ENCODE data around the gene COL19A1.

Gene COL19A1

DNA sequence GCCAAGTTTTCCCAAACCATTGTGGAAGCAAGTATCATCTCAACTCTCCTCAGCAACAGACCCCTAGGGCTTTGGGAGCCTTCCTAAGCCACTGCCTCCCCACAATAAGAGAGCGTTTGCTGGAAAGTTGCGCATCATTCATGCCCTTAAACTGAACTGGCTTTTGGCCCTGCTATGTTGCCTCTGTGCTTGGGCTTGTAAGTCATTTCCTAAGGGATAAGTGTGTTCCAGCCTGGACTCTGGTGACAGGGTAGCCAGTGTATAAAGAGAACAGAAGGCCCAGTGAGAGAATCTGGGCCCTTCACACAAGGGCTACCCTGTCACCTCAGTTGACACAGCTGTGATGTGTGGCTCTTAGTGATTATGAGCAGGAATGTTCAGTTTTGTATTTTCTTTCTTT is 358.7 kb downstream of the COL19A1 start:
- no peak for DNase-seq (ENCODE audit: low spot score)

DNA sequence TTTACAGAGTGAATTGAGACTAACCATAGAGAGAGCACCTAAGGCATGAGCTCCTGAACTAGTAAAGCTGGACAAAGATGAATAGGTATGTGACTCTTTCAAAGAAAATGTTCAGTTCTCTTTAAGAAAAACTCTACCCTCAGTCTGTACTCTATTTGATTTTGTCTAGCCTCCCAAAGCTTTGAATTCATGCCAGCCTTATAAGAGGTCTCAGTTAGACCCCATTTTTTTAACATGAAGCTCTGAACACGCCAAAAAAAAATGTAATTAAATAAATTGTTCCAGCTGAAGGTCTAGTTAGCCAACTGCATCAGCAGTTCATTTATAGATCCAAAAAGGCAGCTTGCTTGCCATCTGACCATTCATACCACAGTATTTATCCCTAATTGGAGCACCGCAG is 365.0 kb downstream of the COL19A1 start:
- no peak for DNase-seq (ENCODE audit: low spot score)

DNA sequence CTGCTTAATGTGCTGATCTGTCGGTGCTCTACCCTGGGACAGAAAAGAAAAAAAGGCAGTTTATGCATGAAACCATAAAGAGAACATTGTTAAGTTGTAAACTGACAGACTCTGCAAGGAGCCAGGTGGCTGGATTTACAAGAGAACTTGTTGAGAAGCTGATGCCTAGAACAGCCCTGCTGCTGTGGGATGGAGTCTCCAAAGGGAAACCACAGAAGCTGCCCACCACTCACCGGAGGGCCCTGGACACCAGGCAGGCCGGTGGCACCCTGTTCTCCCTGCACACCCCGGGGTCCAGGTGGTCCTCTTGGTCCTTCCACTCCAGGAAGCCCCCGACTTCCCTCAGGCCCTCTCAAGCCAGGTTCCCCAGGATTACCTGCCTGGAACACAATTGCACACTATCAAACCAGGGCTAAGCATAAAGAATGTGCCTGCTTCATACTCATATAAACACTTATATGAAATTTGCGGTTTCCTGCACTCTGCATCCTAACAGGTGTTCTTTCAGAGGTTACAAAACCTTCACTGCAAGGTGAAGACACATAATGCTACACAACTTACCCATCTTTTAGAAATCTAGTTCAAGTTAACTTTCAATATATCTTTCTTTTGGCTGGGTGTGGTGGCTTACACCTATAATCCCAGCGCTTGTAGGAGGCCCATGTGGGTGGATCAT is 368.3 kb downstream of the COL19A1 start:
- DNase-seq (ENCODE audit: low spot score) = no peak

DNA sequence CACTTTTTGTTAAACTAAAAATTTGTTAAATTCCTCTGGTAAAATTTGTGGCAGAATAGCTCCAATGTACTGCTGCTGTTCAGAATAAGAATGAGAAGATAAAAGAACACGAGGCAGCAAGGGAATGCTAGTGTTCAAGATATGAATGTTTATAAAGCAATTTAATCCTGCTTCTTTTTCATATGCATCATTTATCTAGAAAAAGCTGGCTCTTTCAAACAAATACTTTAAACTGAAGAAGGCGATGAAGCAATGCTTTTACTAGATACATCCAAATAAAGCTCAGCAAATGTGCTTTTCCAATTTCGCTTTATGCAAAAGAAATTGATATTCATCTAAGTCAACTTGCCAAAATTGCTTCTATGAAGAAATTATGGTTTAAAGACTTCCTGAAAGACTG is 370.0 kb downstream of the COL19A1 start:
- no peak for DNase-seq (ENCODE audit: low spot score)

DNA sequence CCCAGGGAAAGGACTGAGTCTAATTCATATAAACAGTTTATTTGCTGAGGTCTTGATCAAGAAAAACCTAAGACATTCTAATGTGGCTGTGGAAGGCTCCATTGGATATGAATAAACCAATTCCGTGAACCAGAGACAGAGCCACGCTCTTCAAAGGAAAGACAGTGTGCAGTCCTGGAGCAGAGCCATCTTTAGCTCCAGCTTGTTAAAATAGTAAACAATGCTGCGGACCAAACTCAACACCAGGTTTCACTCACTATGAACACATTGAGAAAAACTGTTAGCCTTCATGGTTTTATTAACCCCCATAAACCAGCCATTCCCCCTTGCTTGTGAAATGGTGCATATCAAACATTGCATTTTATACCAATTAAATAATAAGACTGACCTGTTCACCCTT is 374.7 kb downstream of the COL19A1 start:
- DNase-seq (ENCODE audit: low spot score) = no peak

DNA sequence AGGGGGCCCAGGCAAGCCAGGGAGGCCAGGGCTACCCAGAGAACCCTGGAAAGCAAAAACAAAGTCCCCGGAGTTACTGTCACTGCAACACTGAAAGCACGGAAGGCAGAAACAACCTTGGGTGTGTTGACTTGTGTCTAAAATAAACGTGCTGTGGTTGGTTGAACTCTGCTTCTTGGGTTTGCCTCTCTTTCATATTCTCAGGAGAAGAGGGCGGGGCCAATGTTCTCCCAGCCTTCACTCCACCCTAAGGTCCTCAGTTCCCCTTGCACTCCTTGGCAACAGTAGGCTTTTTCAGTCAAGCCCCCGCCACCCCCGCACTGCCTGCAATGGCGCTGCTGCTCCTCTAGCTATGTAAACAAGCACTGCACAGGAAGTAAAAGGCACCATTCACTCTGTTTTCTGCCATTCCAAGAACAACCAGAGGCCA is 375.6 kb downstream of the COL19A1 start:
- no peak for DNase-seq (ENCODE audit: low spot score)

DNA sequence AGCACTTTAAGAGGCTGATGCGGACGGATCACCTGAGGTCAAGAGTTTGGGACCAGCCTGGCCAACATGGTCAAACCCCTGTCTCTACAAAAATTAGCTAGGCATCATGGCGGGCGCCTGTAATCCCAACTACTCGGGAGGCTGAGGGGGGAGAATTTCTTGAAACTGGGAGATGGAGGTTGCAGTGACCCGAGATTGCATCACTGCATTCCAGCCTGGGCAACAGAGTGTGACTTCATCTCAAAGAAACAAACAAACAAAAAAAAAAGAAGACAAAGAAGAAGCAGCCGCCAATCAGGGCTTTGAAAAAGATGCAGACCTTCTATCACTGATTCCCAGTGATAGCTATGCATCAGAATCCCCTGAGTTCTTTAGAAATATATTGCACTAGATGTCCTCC is 379.8 kb downstream of the COL19A1 start:
- no peak for DNase-seq (ENCODE audit: low spot score)

DNA sequence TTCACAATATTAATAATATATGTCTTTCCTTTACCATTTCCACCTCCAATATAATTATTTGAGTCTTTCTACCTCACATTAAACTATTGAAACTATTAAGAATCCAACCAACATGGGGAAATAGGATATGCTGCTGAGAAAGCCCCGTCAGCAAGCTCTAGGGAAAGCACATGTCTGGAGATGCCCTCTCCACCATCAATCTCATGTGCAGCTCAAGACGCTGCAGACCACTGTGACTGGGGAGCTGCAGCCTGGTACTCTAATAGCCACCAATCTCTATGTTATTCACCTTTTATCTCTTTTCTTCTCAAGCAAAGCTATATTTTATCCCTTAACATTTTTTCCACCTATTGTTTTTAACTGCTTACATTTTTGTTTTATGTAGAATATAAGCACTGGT is 386.2 kb downstream of the COL19A1 start:
- DNase-seq (ENCODE audit: low spot score) = no peak

DNA sequence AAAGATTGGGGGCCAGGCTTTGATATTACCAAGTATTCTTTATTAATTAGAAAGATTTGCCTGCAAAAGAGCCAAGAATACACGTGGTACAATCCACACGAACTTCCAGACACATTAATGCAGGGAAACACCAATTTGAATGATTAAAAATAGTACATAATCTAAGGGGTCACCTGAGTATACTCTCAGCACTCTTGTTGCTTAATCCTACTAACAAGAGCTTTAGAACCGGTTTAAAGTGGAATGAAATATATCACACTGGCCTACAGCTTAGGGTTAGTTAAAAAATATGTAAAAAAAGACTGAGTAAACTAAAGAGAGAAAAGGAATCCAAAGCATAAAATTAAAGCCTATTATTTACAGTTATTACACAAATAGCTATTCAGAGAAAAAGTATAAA is 387.6 kb downstream of the COL19A1 start:
- DNase-seq (ENCODE audit: low spot score) = no peak

DNA sequence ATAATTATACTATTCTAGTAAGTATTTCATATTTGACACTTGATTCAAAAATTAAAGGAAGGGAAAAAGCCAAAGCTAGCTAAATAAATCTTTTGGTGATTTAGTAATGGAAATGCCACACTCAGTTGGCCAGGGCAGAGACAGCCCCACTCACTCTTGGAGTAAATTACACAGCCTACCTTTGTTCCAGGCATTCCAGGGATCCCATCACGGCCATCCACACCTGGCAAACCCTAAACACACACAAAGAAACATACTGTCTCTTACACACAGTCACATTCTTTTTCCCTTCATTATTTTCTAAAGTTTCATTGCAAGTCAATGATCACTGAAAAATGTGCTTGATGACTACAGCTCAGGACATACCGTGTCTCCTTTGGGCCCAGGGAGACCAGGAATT is 388.4 kb downstream of the COL19A1 start:
- no peak for DNase-seq (ENCODE audit: low spot score)

DNA sequence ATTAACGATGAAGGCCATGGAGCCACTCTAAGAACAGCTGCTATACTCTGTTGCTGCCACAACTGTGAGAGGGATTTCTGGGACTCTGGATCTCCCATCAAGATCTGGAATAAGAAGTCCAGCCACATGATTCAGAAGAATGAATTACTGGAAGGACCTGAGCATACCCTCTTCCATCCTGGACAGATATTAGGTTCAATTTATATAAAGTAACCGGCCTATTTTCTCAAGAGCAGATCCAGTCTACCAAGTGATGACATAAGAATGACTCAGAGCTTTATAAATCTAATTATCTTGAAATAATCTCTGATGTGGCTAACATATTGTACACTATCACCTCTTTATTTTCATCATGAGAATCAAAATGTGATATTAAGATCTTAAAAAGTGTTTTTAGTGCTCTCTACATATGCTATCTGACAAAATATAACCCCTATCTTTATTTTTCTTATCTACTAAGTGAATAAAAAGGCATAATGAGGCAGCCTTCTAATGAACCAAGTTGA is 391.5 kb downstream of the COL19A1 start:
- no peak for DNase-seq (ENCODE audit: low spot score)

DNA sequence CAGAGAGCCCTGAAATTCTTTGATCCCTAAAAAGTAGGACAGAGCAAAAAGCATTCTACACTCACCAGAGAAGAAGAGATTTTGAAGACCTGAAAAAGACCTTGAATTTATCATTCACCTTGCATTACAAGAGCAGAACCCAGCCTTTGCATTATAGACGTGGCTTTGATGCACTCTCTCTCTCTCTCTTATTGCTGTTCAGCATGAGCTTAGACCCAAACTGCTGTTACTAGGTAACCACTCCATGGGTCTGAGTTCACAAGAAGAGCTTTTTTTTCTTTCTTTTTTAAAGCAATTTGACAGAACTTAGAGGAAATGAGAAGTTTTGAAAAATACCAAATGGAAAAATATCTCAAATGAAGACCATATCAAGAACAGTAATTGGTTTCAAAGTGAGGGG is 392.1 kb downstream of the COL19A1 start:
- no peak for DNase-seq (ENCODE audit: low spot score)

Measured in cerebellar cortex (tissue), 1 donor.